OCI-LY7 (cell line): ENCODE measurements around the gene TMA7B.

ENCODE experiments used
- CTCF ChIP-seq: fragments of 200-600 bp; sonication (generic); conservative IDR thresholded peaks from 2 replicates; pipeline ENCODE4 v1.5.1; 2014; ENCODE audit warnings: mild to moderate bottlenecking, antibody characterized with exemption, low read length, moderate library complexity, mixed read lengths
- EZH2phosphoT487 ChIP-seq: fragments of 200-600 bp; sonication (generic); IDR thresholded peaks from 2 replicates; pipeline ENCODE4 v1.6.1; 2018; ENCODE audit warnings: low read depth, borderline replicate concordance, mild to moderate bottlenecking, mixed run types, antibody characterized with exemption, low read length, moderate library complexity, mixed read lengths

GRCh38 chr22:40009951-40010671 lies 49.9 kb downstream of the TMA7B start:
- no peak for TF ChIP-seq CTCF
- no peak for TF ChIP-seq EZH2phosphoT487
